NCI-H187 (cell line): ENCODE measurements around the gene BORCS5.
"Not testable (repeated sequence)": the region's sequence is repeated elsewhere in the genome, so short reads cannot be mapped to it uniquely, and the experiment has no call there.

ENCODE experiments used
- DNase-seq, 2 experiments: peaks; one replicate each; lab custom pipeline; 2025; lab: John Stamatoyannopoulos, UW

BORCS5 gene

DNA sequence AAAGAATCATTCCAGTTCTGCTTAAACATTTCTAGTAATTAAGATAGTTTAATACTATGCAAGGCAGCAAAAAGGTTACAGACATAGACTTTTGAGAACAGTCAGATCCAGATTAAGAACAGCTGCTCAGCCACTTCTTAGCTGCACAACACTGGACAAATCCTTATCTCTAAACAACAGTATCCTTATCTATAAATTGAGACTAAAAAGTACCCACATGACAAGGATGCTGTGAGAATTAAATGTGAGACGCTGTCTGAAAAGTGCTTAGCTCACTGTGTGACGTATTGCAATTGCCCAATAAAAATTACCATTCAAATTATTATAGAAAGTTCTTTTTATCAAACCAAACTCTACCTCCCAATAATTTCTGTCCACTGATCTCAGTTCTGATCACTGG lies 35.5 kb downstream of the BORCS5 start:
- no peak for DNase-seq

DNA sequence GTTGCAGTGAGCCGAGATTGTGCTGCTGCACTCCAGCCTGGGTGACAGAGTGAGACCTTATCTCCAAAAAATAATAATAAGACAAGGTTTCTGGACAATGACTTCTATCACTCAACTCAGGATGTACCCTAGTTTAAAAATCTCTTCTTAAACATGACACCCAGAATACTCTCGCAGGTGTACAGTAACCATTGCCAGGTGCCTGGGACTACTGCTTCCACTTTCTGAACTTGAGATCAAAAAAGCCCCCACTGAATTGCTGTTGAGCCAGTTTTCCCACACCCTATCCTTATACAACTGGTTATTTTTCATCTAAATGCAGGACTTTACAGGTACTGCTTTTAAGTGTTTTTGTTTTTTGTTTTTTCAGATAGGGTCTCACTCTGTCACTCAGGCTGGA lies 36.3 kb downstream of the BORCS5 start:
- DNase-seq: no peak

DNA sequence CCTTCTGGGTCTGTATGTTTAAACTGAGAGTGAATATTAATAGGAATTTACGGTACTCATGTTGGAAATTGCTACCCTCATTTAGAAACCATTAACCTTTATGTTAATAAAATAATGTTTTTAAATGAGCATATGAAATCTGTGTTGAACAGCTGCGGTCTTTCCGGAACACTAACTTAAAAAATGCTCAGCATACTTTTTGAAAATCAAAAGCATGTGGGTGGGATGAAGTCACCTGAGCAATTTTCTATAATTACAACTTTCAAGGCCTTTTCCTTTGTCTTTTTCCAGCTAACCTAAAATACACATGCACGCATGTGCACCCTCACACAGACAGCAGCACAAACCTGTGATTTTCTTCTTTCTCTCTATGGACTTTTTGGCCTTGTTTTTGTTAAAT lies 39.8 kb downstream of the BORCS5 start:
- no peak for DNase-seq

DNA sequence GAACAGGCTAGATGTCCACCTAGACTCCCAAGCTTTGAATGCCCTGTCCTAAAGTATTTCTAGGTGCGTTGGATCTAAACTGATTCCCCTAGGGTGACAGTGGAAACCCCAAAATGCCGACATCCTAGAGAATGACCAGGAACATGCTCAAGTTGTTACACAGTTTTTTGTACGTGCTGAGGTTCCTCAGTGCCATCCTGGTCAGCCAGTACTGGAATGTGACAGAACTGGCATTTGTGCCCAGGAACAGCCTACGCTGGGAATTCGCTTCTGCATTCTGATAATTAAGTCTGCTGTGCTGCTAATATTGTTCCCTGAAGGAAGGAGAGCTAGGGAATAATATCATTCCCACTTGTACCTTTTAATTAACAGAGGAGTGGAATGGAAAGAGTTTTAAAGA lies 40.3 kb downstream of the BORCS5 start:
- no peak for DNase-seq

DNA sequence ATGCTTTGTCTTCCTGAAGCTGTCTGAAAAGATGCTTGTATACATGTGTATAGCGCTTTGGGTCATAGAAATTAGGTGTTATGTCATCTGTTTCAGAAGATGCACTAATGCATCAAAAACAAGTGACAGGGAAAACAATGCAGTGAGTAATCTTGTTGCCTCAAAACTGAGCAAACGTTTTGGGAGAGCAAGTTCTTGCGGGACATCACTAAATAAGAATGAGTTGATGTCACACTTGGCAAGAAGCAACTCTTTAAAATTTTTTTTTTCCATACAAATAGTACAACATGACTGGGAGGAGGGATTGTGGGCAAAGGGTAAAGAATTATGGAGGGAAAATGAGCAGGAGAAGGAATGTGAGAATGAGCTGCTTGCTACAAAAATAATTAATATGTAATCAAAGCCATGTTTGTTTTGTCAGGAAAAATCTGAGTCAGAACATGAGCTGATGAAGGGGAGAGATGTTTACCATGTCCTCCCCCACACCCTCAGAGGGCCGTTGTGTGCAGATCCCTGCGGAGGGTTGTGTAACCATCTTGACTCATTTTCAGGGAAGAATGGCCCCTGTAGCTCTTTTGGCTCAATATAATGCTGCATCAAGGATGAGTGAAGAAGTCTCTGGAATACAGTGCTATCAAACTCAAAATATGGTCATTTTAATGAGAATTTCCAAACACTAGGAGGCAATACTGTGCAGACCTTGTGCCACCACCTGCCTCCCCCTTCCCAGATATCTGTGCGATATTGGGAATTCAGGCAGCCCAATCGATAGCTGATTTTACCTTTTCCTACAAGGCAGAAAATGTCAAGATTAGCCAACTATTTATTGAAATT lies 41.4 kb downstream of the BORCS5 start:
- DNase-seq: no peak

DNA sequence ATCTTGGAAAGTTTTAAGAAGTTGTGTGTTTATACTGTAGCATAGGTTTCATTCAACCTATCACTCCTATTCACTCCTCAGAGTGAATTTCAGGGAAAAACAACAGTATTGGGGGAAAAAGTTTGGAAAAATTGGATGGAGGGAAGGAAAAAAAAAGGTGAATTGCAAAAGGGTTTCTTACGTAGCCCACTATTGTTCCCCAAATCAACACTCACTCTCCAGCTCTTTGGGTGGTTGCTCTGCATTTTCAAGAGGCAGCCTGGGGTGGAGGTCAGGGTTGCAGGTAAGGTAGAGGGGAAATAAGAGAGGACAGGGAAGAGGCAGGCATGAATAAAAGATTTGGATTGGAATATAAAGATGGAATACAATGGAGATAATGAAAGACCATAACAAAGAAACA lies 42.3 kb downstream of the BORCS5 start:
- no peak for DNase-seq

DNA sequence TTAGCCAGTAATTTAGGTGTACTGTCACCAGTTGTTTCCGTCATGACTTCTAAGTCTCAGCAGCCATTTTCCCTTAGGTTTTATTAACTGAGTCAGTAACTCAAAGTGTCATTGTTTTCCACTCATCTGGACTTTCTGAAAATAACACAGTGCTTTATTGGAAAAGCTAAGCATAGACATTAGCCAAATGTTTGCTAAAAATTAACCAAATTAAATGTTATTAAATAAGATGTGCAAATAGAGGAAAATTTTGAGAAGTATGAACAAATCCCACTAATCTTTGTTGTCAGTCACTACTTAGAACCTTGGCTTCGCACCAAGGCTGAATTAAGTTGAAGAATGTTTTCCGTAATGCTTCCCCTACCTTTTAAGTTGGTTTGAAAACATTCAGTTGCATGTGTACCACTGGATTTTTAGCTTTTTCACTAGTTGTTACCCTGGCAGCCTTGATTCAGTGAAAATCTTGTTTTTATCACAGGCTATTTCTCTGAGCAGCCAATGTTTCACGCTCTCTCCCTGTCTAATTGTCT lies 43.0 kb downstream of the BORCS5 start:
- no peak for DNase-seq

DNA sequence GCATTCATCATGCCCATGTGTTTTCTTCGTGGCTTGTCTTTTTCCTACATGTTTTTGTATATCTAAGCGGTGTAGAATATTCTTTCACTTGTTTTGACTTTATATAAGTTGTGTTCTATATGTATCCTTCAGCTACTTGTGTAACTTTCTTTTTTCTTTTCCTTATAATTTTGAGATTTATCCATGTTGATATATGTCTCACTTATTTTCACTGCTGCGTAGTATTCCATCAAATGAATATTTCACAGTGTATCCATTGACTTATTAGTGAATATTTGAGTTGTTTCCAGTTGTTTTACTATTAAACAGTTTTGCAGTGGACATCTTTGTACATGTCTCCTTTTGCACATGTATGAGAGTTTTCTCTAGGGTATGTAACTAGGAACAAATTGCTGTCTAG lies 43.9 kb downstream of the BORCS5 start:
- no peak for DNase-seq

DNA sequence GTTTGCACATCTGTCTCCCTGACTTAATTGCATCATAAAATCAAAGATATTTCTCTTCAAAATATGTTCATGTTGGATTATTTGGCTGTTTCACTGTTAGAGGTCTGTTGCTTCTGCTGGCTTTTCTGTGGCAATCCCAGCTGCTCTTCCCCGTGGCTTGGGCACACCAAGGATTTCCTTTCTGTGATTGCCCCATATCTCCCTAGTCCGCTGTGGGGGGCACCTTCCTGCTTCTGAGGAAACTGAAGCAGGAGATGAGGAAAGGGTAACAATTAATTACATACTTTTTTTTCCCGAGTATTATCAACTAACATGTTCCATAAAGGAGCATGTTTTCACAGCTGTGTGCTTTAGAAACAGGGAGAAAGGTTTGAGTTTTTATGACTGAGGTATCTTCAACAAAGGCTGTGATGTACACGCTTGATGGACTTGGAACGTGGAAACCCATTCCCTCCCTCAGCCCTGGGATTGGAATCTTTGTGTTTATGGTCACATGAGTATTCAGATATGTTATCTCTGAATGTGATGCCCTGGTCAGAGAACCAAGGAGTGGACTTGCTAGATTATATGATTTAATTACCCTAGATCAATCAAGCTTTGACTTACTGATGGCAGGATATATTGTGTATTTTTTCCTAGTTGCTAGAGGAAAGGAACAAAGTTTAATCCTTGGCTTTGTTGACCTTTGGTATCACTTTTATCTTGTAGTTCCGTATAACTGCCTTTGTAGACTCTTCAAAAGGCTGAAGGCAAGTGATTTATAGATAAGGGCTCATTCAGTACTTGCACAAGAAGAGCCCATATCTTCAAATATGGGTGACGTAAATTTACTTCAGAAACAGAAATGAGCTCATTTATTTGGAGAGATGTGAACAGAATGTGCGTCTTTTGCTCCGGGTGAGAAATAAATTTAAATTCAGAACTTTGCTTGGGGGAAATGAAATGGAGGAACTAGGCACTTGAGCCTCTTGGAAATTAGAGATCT lies 46.7 kb downstream of the BORCS5 start:
- DNase-seq: no peak

DNA sequence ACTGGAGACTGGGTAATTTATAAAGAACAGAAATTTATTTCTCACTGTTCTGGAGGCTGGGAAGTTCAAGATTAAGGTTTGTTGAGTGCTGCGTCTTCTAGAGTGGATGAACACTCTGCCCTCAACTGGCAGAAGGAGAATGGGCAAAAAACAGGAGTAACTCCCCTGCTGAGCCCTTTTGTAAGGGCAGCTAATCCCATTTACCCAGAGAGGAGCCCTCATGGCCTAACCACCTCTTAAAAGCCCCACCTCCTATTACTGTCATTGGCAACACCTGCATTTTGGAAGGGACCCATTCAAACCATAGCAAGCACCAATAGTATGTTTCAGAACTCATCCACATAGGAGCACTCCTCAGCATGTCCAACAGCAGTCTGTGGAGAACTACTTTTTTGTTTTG lies 47.4 kb downstream of the BORCS5 start:
- DNase-seq: no peak

DNA sequence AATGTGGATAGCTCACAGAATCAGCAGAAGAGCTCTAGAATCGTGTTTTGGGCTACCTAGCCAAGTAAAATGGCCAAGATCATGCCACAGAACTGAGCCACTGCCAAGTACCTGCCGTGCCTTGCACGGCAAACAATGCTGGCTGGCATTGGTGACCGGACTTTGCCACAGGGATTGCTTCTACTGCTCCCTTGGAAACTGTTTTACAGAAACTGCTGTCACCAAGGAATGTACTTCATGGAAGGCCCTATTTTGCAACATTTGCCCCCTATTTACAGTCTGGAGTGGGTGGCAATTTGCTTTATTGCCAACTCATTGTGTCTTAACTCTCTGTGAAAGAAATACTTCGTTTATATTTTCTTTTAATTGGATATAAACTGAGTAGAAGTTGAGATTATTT lies 49.0 kb downstream of the BORCS5 start:
- DNase-seq: no peak

DNA sequence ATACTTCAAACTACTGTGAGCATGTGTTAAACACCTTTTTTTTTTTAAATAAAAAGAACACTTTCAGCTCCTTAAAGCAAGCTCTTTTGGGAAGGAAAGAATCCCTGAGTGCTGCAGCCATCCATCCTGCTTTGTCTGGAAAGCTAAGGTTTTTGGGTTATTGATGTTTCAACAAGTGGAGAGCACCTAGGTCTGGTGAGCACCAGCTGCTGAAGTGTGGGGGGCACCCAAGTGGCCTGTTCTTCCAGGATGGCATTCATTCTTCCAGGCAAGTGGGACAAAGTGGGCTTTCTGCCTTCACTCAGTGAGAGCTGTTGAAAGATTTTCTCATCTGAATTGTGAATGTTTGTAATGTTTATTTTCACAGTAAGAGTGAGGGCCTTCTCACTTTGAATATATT lies 49.9 kb downstream of the BORCS5 start:
- DNase-seq: no peak

DNA sequence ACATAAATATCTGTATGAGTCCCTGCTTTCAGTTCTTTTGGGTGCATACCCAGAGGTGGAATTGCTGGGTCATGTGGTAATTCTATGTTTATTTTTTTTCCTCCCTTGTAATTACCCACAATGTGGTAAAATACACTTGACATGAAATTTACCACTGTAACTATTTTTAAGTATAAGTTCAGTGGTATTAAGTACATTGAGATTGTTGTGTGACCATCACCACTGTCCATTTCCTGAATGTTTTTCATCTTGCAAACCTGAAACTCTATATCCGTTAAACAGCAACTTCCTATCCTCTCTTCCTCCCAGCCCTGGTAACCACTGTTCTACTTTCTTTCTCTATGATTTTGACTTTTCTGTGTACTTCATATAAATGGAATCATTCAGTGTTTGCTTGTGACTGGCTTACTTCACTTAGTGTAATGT lies 51.4 kb downstream of the BORCS5 start:
- DNase-seq: no peak

DNA sequence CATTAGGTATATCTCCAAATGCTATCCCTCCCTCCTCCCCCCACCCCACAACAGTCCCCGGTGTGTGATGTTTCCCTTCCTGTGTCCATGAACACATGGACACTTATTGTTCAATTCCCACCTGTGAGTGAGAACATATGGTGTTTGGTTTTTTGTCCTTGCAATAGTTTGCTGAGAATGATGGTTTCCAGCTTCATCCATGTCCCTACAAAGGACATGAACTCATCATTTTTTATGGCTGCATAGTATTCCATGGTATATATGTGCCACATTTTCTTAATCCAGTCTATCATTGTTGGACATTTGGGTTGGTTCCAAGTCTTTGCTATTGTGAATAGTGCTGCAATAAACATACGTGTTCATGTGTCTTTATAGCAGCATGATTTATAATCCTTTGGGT lies 52.5 kb downstream of the BORCS5 start:
- DNase-seq: not testable (repeated sequence)

DNA sequence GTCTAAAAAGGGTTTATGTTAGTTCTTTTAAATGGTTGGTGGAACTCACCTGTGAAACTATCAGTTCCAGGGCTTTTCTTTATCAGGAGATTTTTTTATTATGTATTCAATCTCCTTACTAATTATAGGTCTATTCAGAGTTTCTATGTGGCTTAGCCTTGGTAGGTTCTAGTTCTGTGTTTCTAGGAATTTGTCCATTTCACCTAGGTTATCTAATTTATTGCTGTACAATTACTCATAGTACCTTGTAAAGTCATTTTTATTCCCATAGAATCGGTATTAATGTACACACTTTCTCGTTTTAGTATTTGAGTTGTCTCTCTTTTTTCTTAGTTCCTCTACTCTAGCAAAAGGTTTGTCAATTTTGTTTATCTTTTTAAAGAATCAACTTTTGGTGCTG lies 59.0 kb downstream of the BORCS5 start:
- no peak for DNase-seq

DNA sequence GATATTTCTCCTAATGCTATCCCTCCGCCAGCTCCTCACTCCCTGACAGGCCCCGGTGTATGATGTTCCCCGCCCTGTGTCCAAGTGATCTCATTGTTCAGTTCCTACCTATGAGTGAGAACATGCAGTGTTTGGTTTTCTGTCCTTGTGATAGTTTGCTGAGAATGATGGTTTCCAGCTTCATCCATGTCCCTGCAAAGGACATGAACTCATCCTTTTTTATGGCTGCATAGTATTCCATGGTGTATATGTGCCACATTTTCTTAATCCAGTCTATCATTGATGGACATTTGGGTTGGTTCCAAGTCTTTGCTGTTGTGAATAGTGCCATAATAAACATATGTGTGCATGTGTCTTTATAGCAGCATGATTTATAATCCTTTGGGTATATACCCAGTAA lies 62.3 kb downstream of the BORCS5 start:
- not testable (repeated sequence) for DNase-seq

DNA sequence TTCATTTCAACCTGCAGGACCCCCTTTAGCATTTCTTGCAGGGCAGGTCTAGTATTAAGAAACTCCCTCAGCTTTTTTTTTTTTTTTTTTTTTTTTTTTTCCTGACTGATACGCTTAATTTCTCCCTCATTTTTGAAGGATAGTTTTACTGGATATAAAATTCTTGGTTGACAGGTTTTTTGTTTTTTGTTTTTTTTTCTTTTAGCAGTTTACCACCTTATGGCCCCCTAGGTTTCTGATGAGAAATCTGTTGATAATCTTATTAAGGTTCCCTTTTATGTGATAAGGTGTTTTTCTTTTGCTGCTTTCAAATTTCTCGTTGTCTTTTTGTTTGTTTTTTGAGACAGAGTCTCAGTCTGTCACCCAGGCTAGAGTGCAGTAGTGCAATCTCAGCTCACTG lies 66.5 kb downstream of the BORCS5 start:
- no peak for DNase-seq

DNA sequence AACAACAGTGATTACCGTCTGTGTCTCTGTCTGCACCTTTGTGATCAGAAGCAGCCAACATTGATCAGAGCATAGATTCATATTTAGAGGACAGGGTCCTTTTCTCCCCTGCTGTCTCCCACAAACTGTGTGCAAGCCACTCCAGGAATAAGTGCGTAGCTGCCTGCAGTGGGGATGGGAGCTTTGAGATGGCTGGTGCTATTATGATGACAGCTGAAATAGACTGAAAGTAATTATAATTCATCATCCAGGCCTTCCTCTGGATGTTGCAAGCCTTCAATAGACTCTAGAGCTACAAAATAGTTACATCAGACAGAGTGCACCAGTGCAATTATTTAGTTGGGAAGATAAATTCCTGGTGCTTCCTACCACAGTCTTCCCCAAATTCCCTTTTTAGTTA lies 68.1 kb downstream of the BORCS5 start:
- DNase-seq: no peak

DNA sequence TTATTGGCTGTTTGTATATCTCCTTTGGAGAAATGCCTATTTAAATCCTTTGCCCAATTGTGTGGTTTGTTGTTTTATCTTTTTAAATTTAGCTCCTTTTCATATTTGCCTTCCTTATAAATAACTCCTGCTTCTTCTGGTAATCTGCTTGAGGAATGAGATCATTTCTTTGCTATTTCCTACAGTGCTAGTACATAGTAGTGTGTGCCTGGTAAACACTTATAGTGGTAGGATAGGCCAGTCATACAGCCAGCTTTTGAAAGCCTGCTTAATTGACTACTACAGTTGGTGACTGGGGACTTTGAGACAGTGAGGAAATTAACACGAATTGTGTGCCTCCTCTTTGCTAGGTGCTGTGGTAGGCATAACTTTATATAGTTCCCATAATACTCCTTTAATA lies 68.7 kb downstream of the BORCS5 start:
- no peak for DNase-seq

DNA sequence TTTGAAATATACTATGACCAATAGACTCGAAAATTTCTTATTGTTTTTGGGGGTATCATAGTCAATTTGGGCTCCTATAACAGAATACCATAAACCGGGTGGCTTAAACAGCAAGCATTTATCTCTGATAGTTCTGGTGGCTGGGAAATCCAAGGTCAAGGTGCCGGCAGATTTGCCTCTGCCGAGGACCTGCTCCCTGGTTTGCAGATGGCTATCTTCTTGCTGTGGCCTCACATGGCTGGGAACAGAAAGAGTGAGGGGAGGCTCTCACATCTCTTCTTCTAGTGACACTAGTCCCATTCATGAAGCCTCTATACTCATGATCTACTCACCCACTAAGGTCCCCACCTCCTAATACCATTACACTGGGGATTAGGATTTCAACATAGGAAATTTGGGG lies 70.7 kb downstream of the BORCS5 start:
- DNase-seq: no peak

DNA sequence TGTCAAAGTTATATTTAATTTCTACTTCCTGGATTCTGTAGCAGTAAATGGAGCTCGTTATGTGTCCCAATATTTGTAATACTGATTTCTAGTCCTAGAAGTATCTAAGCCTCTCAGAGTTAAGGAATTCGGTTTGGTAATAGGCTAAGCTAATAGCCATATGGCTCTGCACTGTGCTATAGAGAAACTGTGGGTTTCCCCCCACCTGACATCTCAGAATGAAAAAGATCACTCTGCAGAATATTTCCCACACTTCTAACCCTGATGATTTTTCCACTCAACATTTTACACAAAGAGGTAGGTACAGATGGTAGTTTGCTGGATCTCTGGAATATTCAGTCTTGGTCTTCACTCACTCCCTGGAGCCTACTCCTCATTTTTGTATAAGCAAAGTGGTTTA lies 71.2 kb downstream of the BORCS5 start:
- no peak for DNase-seq

DNA sequence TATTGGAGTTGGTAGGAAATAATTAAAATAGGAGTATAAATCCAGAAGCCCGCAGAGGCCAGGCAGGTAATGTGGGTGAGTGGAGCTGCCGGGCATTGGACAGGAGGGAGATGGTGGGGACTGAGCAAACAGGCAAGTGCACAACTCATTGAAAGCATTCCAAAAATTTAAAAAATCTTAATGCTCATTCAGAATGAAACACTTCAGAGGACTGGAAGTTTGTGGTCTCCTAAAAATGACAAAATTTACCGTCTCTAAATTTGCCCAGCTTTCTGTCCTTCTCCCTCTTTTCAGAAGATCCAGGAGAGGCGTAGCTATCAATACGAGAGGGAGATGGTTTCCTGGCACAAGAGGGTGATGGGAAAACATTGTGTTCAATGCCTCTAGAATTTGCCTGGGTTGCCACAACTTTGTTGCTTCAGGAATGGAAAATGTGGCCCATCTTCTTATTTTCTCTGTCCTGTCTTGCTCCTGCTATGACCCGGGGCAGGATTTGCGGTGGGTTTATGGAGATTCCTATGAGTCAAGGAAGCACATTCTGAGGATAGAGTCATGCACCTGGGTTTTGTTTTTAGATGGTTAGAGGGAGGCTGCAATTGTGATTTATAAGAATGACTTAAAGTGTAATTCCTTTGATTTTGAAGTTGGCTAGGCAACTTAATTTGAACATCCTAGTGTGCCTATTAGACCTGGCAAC lies 72.2 kb downstream of the BORCS5 start:
- no peak for DNase-seq
